Activated CD4-positive, alpha-beta T cell treated with anti-CD3 and anti-CD28 coated beads, Interleukin-2, amount 50 U/mL, for 48 hours (primary cell): Measurements from ENCODE around the gene DPEP2NB.
"Not testable (repeated sequence)": the region's sequence is repeated elsewhere in the genome, so short reads cannot be mapped to it uniquely, and the experiment has no call there.

Source experiments
- DNase-seq, 2 experiments: peaks; one replicate each; pipeline ENCODE4 v3.0.0-alpha.2; 2020

Gene DPEP2NB

DNA sequence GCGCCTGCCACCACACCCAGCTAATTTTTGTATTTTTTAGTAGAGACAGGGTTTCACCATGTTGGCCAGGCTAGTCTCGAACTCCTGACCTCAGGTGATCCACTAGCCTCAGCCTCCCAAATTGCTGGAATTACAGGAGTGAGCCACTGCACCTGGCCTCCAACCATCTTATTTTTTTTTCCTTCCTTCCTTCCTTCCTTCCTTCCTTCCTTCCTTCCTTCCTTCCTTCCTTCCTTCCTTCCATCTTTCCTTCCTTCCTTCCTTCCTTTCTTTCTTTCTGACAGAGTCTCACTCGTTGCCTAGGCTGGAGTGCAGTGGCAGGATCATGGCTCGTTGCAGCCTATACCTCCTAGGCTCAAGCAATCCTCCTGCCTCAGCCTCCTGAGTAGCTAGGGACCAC, 5.8 kb downstream of the DPEP2NB start:
- DNase-seq = not testable (repeated sequence)

GRCh38 chr16:68009157-68009735, 6.5 kb downstream of the DPEP2NB start:
- no peak for DNase-seq

GRCh38 chr16:68005786-68006286, 9.9 kb downstream of the DPEP2NB start:
- DNase-seq = peak in 1 of 2 experiments; percentile 29

DNA sequence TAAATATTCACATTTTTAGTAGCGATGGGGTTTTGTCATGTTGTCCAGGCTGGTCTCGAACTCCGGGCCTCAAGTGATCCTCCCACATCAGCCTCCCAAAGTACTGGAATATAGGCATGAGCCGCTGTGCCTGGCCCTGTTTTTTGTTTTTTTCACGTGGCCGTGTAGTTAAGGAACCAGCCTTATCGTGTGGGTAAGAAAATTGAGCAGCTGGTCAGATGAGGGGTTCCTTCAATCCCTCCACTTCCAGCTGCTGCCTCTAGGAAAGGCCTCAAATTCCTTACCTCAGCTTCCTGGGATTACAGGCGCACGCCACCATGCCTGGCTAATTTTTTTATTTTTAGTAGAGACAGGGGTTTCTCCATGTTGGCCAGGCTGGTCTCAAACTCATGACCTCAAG, 10.5 kb downstream of the DPEP2NB start:
- no peak for DNase-seq

- DNase-seq = no peak
Measured at GRCh38 chr16:68003031-68003430, 12.7 kb downstream of the DPEP2NB start.

DNA sequence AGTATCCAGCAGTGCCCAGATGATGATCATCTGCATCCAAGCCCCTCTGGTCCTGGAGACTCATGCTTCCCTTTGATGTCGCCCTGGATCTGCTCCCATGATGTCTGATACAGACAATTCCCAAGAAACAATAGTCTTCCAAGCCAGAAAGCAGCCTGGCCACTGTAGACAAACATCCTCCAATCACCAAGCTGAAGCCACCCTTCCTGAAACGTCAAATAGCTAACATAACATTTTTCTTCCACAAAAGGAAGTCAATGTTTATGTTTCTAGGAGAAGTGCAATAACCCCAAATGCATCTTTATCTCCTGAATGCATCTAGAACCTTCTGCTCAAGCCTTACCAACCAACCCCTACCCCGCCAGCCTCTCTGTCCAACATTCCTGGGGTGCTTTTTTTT, 15.3 kb downstream of the DPEP2NB start:
- no peak for DNase-seq

GRCh38 chr16:67999985-68000384, 15.7 kb downstream of the DPEP2NB start:
- DNase-seq = no peak

GRCh38 chr16:67998779-67999688, 16.7 kb downstream of the DPEP2NB start, which contains the start of gene DPEP2:
DPEP2 (minus strand) TSS chr16:67999484; CDS start chr16:67993212, 6,272 bp downstream.
- DNase-seq = peak; percentile 44 to 55

GRCh38 chr16:67998231-67998778, 17.4 kb downstream of the DPEP2NB start:
- DNase-seq = not testable (repeated sequence)

DNA sequence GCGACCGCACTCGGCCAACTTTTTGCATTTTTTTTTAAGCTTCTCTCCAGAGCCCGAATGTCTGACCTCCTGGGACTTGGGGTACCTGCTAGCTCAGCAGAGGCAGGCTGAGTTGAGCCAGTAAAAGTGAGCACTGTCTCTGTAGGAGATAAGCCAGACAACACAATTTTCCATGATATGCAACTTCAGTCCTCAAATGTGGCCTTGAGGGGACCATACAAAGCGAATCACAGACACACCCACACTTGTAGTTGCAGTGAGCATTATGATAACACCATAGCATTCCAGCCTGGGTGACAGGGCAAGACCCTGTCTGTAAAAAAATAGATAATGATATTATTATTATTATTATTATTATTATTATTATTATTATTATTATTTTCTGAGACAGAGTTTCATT, 19.0 kb downstream of the DPEP2NB start:
- no peak for DNase-seq

- DNase-seq = peak in 1 of 2 experiments; percentile 49
Measured at GRCh38 chr16:67995423-67995822, 20.3 kb downstream of the DPEP2NB start.

DNA sequence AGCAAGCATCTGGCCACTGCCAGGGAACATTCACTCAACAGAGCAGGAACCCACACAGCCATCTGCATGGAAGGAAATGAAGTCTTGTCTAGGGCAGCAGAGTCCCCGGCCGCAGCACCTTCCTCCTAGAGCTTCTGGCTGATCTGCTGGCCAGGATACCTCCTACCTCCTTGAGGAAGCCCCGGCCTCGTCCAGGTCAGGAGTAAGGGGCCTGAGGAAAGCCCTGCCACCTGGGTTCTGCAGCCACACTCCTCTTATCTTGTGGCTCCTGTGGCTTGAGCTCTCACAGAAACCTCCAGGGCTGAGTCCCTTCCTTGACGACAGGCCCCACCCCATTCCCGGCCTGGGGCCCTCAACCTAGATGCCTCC, 21.7 kb downstream of the DPEP2NB start:
- DNase-seq = peak in 1 of 2 experiments; percentile 31

DNA sequence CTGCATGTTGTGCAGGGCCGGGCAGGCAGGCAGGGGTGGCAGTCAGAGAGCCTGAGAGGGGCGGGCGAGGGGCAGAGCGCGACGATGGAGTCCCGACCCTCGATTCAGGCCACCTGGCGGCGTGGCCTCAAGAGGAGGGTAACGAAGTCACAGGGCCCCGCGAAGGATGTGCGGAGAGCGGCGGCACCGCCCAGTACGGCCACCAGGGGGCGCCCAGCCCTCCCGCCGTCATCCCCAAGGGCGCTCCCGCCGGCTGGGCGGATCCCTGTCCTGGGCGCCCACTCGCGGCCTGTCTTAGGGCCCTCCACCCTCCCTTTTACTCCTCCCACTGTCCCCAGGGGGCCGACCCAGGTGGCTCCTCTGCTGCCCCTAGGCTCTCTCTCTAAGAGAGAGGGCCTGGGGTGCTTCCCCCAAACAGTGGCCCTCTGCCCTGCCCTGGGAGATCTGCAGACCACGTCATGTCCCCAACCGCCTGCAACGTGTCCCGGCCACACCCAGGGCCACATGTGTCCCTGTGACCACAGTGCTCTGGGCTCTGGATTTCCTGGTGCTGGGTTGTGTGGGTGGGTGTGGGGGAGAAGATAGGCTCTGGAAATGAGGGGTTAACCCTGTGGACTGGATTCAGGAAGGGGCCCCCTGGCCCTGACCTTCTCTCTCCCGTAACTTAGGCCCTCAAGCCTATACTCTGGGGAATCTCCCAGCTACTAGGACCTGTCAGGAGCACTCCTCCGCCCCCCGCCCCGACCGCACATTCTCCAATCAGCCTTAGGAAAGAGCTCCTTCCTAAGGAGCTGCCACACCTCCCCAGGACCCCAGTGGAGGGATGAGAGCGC, 22.3 kb downstream of the DPEP2NB start:
- DNase-seq = peak; percentile 85 to 88

DNA sequence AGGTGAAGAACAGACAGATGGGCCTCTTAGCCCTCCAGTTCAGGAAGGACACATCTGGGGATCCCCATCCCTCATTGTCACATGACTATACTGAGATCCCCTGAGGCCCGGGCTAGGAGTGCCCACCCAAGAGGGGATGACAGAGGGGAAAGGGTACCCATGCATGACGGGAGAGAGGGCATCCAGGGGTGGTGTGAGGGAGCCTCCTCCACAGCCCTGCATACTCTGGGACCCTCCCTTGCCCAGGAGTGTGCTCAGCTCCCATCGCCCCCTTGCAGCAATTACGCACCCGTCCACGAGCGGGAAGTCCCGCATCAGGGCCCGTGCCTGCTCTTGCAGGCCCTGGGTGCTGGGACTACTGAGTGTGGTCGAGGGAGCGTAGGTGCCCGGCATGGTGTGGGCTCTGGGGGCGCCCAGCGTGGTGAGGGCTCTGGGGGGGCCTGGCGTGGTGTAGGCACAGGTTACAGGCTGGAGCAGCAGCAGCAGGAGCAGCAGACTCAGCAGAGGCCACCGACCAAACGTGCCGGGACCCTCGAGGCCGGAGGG, 23.0 kb downstream of the DPEP2NB start:
- no peak for DNase-seq

DNA sequence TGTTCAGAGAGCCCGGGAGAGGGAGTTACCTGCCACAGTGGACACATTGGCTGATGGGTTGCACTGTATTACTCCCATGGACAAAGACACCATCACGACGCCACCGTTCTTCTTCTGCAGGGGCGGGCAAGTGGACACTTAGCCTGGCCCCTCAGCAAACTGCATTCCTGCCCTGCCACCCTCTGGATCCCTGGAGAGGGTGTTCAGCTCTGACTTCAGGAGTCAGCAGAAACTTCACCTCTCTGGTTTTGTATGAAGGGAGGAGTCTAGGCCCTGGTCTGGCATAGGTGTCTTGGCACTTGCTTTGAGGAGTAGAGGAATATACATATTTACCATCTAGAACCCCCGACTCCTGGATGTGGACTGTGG, 25.7 kb downstream of the DPEP2NB start:
- DNase-seq = no peak

- DNase-seq = no peak
Measured at GRCh38 chr16:67989322-67990017, 26.2 kb downstream of the DPEP2NB start.

GRCh38 chr16:67988675-67989074, 27.0 kb downstream of the DPEP2NB start:
- no peak for DNase-seq

GRCh38 chr16:67987460-67988160, 28.1 kb downstream of the DPEP2NB start:
- DNase-seq = no peak

DNA sequence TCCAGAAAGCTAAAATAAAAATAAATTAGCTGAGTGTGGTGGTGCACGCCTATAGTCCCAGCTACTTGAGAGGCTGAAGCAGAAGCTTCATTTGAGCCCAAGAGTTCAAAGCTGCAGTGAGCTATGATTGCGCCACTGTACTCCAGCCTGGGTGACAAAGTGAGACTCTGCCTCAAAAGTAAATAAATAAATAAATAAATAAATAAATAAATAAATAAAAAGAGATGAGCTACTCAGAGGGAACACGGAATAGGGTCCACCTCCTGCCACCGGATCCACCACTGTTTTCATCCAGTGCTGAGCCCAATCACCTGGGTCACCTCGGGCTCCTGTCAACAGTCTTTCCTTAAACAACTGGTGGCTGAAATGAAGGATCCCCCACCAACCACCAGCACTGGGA, 28.8 kb downstream of the DPEP2NB start:
- no peak for DNase-seq

- no peak for DNase-seq
Measured at GRCh38 chr16:67982011-67982696, 33.6 kb downstream of the DPEP2NB start.
